ENCODE results near the gene RSAD1. TPM values are rescaled to one million over a fixed set of nuclear protein-coding genes. Genes with fewer than 3 reads are reported as not detected.
"Not testable (repeated sequence)": the region's sequence is repeated elsewhere in the genome, so short reads cannot be mapped to it uniquely, and the experiment has no call there.

RSAD1 gene
- polyA plus RNA-seq, 1 donor from 2014 or later = 54.4 TPM

- H3K4me1 Mint-ChIP-seq = peaks cover 17 to 37% (median 37%) of the 10 kb centered on the region in 3 donors
- peak overlapping the region in 2 of 3 donors; percentile 78 to 85 for H3K27ac Mint-ChIP-seq
- H3K4me3 Mint-ChIP-seq = peak overlapping the region in 2 of 4 donors; percentile 40 to 65
- H3K27me3 Mint-ChIP-seq = peaks cover 10% of the 10 kb centered on the region
- H3K9me3 Mint-ChIP-seq = peaks cover 0 to 2% (median 0%) of the 10 kb centered on the region in 3 donors
- peaks cover 8% of the 10 kb centered on the region for H3K36me3 Mint-ChIP-seq
These were observed 13.5 kb upstream of the RSAD1 start for GRCh38 chr17:50465171-50465570.

GRCh38 chr17:50465635-50466034, 13.0 kb upstream of the RSAD1 start:
- peak overlapping the region in 2 of 3 donors; percentile 85 to 86 for H3K27ac Mint-ChIP-seq
- H3K4me3 Mint-ChIP-seq = peak overlapping the region in 1 of 4 donors; percentile 65
- H3K27me3 Mint-ChIP-seq = peaks cover 10% of the 10 kb centered on the region
- peaks cover 17 to 39% (median 37%) of the 10 kb centered on the region in 3 donors for H3K4me1 Mint-ChIP-seq
- peaks cover 0 to 2% (median 0%) of the 10 kb centered on the region in 3 donors for H3K9me3 Mint-ChIP-seq
- H3K36me3 Mint-ChIP-seq = peaks cover 8% of the 10 kb centered on the region

- Mint-ChIP-seq H3K27ac (peak overlapping the region; percentile 85 to 88 (median 86)), H3K4me3 (peak overlapping the region; percentile 63 to 90 (median 82)), H3K36me3 (peaks cover 10% of the 10 kb centered on the region), H3K27me3 (peaks cover 10% of the 10 kb centered on the region), H3K9me3 (peaks cover 0 to 2% (median 0%) of the 10 kb centered on the region in 3 donors), H3K4me1 (peaks cover 21 to 39% (median 37%) of the 10 kb centered on the region in 3 donors)
These were observed 12.1 kb upstream of the RSAD1 start for GRCh38 chr17:50466371-50467113.

GRCh38 chr17:50467114-50467854, 11.4 kb upstream of the RSAD1 start:
- Mint-ChIP-seq H3K27me3 (peaks cover 10% of the 10 kb centered on the region), H3K27ac (peak overlapping the region in 2 of 3 donors; percentile 86 to 88), H3K36me3 (peaks cover 11% of the 10 kb centered on the region), H3K4me1 (peaks cover 21 to 39% (median 32%) of the 10 kb centered on the region in 3 donors), H3K4me3 (peak overlapping the region; percentile 63 to 90 (median 82)), H3K9me3 (peaks cover 0 to 2% (median 0%) of the 10 kb centered on the region in 3 donors)

GRCh38 chr17:50467855-50468303, 10.8 kb upstream of the RSAD1 start:
- Mint-ChIP-seq H3K36me3 (peaks cover 12% of the 10 kb centered on the region), H3K4me1 (peaks cover 21 to 39% (median 32%) of the 10 kb centered on the region in 3 donors), H3K9me3 (peaks cover 0 to 2% (median 0%) of the 10 kb centered on the region in 3 donors), H3K4me3 (peak overlapping the region; percentile 76 to 90 (median 84)), H3K27ac (peak overlapping the region in 1 of 3 donors; percentile 86), H3K27me3 (peaks cover 10% of the 10 kb centered on the region)

- Mint-ChIP-seq H3K27me3 (peaks cover 10% of the 10 kb centered on the region), H3K27ac (peak within 1 kb of the TSS in 2 of 3 donors; percentile 46 to 86), H3K4me1 (peaks cover 21 to 41% (median 32%) of the 10 kb centered on the region in 3 donors), H3K4me3 (peak within 1 kb of the TSS; percentile 76 to 90 (median 84)), H3K36me3 (peaks cover 16% of the 10 kb centered on the region), H3K9me3 (peaks cover 0 to 2% (median 0%) of the 10 kb centered on the region in 3 donors)
These were observed 10.1 kb upstream of the RSAD1 start, which contains the start of gene CHAD for GRCh38 chr17:50468304-50469207. Gene CHAD, minus strand, starts transcription at chr17:50468880. Its CDS starts 67 bp downstream, at chr17:50468813.

- H3K27ac Mint-ChIP-seq = no peak overlapping the region
- peaks cover 14% of the 10 kb centered on the region for H3K36me3 Mint-ChIP-seq
These were observed 9.5 kb upstream of the RSAD1 start for GRCh38 chr17:50469208-50469605.

GRCh38 chr17:50469671-50470305, 8.9 kb upstream of the RSAD1 start:
- peak overlapping the region; percentile 4 to 70 (median 38) for H3K4me3 Mint-ChIP-seq
- H3K27me3 Mint-ChIP-seq = peaks cover 10% of the 10 kb centered on the region
- peaks cover 15 to 37% (median 24%) of the 10 kb centered on the region in 3 donors for H3K4me1 Mint-ChIP-seq
- peaks cover 14% of the 10 kb centered on the region for H3K36me3 Mint-ChIP-seq
- no peak overlapping the region for H3K27ac Mint-ChIP-seq
- peaks cover 0 to 2% (median 0%) of the 10 kb centered on the region in 3 donors for H3K9me3 Mint-ChIP-seq

More at GRCh38 chr17:50469208-50469605, 9.5 kb upstream of the RSAD1 start:
- peaks cover 10% of the 10 kb centered on the region for H3K27me3 Mint-ChIP-seq
- H3K4me1 Mint-ChIP-seq = peaks cover 20 to 38% (median 29%) of the 10 kb centered on the region in 3 donors
- peaks cover 0 to 2% (median 0%) of the 10 kb centered on the region in 3 donors for H3K9me3 Mint-ChIP-seq
- peak overlapping the region in 3 of 4 donors; percentile 4 to 76 (median 54) for H3K4me3 Mint-ChIP-seq

GRCh38 chr17:50470426-50470825, 8.2 kb upstream of the RSAD1 start:
- H3K4me1 Mint-ChIP-seq = peaks cover 12 to 30% (median 23%) of the 10 kb centered on the region in 3 donors
- peak overlapping the region in 2 of 3 donors; percentile 46 to 94 for H3K27ac Mint-ChIP-seq
- H3K4me3 Mint-ChIP-seq = peak overlapping the region in 3 of 4 donors; percentile 9 to 75 (median 70)
- H3K36me3 Mint-ChIP-seq = peaks cover 14% of the 10 kb centered on the region
- peaks cover 0 to 2% (median 0%) of the 10 kb centered on the region in 3 donors for H3K9me3 Mint-ChIP-seq
- peaks cover 10% of the 10 kb centered on the region for H3K27me3 Mint-ChIP-seq

GRCh38 chr17:50471009-50471905, 7.4 kb upstream of the RSAD1 start:
- peaks cover 9 to 24% (median 16%) of the 10 kb centered on the region in 3 donors for H3K4me1 Mint-ChIP-seq
- H3K27ac Mint-ChIP-seq = peak overlapping the region in 2 of 3 donors; percentile 46 to 94
- H3K36me3 Mint-ChIP-seq = peaks cover 12% of the 10 kb centered on the region
- H3K4me3 Mint-ChIP-seq = peak overlapping the region in 3 of 4 donors; percentile 32 to 75 (median 60)
- peaks cover 9% of the 10 kb centered on the region for H3K27me3 Mint-ChIP-seq
- H3K9me3 Mint-ChIP-seq = no peaks in the 10 kb centered on the region

- peak overlapping the region in 2 of 4 donors; percentile 17 to 61 for H3K4me3 Mint-ChIP-seq
- H3K4me1 Mint-ChIP-seq = peaks cover 9 to 17% (median 9%) of the 10 kb centered on the region in 3 donors
- H3K36me3 Mint-ChIP-seq = peaks cover 12% of the 10 kb centered on the region
- H3K27ac Mint-ChIP-seq = no peak overlapping the region
- no peaks in the 10 kb centered on the region for H3K9me3 Mint-ChIP-seq
- peaks cover 7% of the 10 kb centered on the region for H3K27me3 Mint-ChIP-seq
These were observed 6.4 kb upstream of the RSAD1 start for GRCh38 chr17:50472286-50472685.

- Mint-ChIP-seq H3K4me3 (peak overlapping the region in 1 of 4 donors; percentile 61), H3K4me1 (peaks cover 4 to 14% (median 8%) of the 10 kb centered on the region in 3 donors)
- not testable (repeated sequence) for H3K27ac Mint-ChIP-seq
These were observed 5.9 kb upstream of the RSAD1 start for GRCh38 chr17:50472761-50473161.

More at GRCh38 chr17:50472761-50473161, 5.9 kb upstream of the RSAD1 start:
- peaks cover 12% of the 10 kb centered on the region for H3K36me3 Mint-ChIP-seq
- H3K27me3 Mint-ChIP-seq, H3K9me3 Mint-ChIP-seq: not testable (repeated sequence)
